ENCODE results near the gene TMEM120A. TPM values are rescaled to one million over a fixed set of nuclear protein-coding genes. Genes with fewer than 3 reads are reported as not detected.

TMEM120A gene
- polyA plus RNA-seq, 1 of the 3 experiments (the other 2 are of a cell fraction) = 59.8 TPM

DNA sequence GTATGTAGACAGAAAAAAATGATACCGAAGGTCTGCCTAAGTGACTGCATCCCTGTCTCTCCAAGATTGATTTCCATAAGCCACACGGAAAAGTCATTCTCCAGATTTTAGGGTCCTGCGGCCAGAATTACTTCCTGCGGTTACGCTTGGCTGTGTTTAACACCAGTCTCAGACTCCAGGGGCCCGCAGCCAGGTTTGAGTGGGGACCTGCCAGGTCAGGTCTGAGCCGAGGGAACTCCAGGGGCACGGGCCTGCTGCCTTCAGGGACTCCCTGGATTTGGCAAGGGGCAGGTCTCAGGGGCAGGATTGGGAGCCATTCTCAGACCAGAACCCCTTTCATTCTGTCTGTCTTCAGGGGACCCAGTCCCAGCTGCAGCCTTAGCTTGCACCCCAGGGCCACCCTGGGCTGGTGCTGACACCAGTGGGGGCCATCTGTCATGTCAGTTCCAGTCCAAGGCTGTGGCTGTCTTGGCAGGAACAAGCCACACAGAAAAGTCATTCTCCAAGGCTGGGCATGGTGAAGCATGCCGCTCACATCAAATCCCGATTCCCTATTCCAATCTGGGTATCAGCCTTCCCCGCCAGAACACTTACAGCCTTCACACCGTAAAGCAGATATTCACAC lies 39.0 kb downstream of the TMEM120A start:
- ChIA-PET CTCF (interaction anchor here (2.1 kb wide), 1 partner anchor 89 kb away, joined by 6 read pairs; no protein-coding TSS in a partner anchor), POLR2A (no interaction called here)
- peaks cover 0 to 5% of the 10 kb centered on the region in 2 experiments; a peak in 2 of 4 replicates for H3K4me1 ChIP-seq (ENCODE audit: control insufficient read depth in 1 of 2, insufficient read depth in 2 of 2, low read depth in 1 of 2, low read length in 1 of 2)
- H2AFZ ChIP-seq (ENCODE audit: low read depth) = no peak overlapping the region
- peaks cover 5% of the 10 kb centered on the region for H3F3A ChIP-seq (replicated peaks; ENCODE audit: insufficient read depth)
- peaks cover 9 to 20% of the 10 kb centered on the region in 2 experiments for H3K36me3 ChIP-seq (replicated peaks in 1 of 2; ENCODE audit: control insufficient read depth in 1 of 2, insufficient read depth in 2 of 2, low read length in 1 of 2)
- no peak overlapping the region for H3K4me2 ChIP-seq
- H3K9ac ChIP-seq = no peak overlapping the region
- no peaks in the 10 kb centered on the region for H3K27me3 ChIP-seq (ENCODE audit: insufficient read depth)
- no peak for DNase-seq
- TF ChIP-seq JUND (IDR thresholded peaks at IDR 0.05) = no peak
- TF ChIP-seq USF1 (IDR thresholded peaks at IDR 0.05; ENCODE audit: borderline replicate concordance, low read depth) = no peak
- no peak for TF ChIP-seq NRF1 (IDR thresholded peaks at IDR 0.05; ENCODE audit: low read depth, low read length)
- no peaks in the 10 kb centered on the region for H3K79me2 ChIP-seq (ENCODE audit: insufficient read depth)
- no peak overlapping the region for H3K4me3 ChIP-seq (ENCODE audit: low read depth in 2 of 2, low read length in 1 of 2)
- H3K27ac ChIP-seq (ENCODE audit: low read depth in 2 of 2, low read length in 1 of 2) = no peak overlapping the region
- WGBS (ENCODE audit: low lambda C conversion rate) = 94% methylated on average over 10 of the region's 12 CpGs
- H3K9me2 ChIP-seq = no peaks in the 10 kb centered on the region
- H3K9me3 ChIP-seq = no peaks in the 10 kb centered on the region
- H4K20me1 ChIP-seq (ENCODE audit: insufficient read depth) = peaks cover 8% of the 10 kb centered on the region; the same call in 1 of the 2 replicates

DNA sequence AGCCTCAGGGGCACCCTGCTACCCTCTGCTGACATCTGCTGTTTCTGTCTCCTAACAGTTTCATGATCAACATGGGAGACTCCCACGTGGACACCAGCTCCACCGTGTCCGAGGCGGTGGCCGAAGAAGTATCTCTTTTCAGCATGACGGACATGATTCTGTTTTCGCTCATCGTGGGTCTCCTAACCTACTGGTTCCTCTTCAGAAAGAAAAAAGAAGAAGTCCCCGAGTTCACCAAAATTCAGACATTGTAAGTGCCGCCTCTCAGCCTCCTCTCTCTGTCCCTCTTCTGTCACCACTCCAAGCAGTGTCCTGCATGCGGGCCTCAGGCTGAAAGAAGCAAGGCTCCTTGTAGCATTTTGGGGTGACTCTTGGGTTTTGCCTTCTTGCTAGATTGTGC lies 40.5 kb downstream of the TMEM120A start:
- H3K27ac ChIP-seq (ENCODE audit: low read depth in 2 of 2, low read length in 1 of 2) = no peak overlapping the region
- H3K4me1 ChIP-seq (ENCODE audit: control insufficient read depth in 1 of 2, insufficient read depth in 2 of 2, low read depth in 1 of 2, low read length in 1 of 2) = peaks cover 0 to 5% of the 10 kb centered on the region in 2 experiments; a peak in 2 of 4 replicates
- H2AFZ ChIP-seq (ENCODE audit: low read depth) = no peak overlapping the region
- peaks cover 13% of the 10 kb centered on the region; the same call in 1 of the 2 replicates for H4K20me1 ChIP-seq (ENCODE audit: insufficient read depth)
- H3K27me3 ChIP-seq (ENCODE audit: insufficient read depth) = no peaks in the 10 kb centered on the region
- WGBS (ENCODE audit: low lambda C conversion rate) = 97% methylated on average over 11 of the region's 11 CpGs
- peaks cover 4% of the 10 kb centered on the region for H3F3A ChIP-seq (replicated peaks; ENCODE audit: insufficient read depth)
- CTCF ChIA-PET = interaction anchor here (0.6 to 2.1 kb wide), 4 partner anchors 12 to 164 kb away, joined by 3 to 6 read pairs (median 3); no protein-coding TSS in a partner anchor
- H3K79me2 ChIP-seq (ENCODE audit: insufficient read depth) = 0 out of 2 replicates have a peak, but pooled peaks cover under 1% of the 10 kb centered on the region
- TF ChIP-seq, protein P1, sequence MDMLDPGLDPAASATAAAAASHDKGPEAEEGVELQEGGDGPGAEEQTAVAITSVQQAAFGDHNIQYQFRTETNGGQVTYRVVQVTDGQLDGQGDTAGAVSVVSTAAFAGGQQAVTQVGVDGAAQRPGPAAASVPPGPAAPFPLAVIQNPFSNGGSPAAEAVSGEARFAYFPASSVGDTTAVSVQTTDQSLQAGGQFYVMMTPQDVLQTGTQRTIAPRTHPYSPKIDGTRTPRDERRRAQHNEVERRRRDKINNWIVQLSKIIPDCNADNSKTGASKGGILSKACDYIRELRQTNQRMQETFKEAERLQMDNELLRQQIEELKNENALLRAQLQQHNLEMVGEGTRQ (IDR thresholded peaks at IDR 0.05; ENCODE audit: borderline replicate concordance, low read depth, low read length) = no peak
- TF ChIP-seq IRF3 (IDR thresholded peaks at IDR 0.05; ENCODE audit: low read depth, low read length) (no peak), EP300 (IDR thresholded peaks at IDR 0.05; ENCODE audit: borderline replicate concordance in 1 of 2, low read depth in 1 of 2, low read length in 1 of 2) (no peak)
- H3K9me2 ChIP-seq = no peaks in the 10 kb centered on the region
- H3K9me3 ChIP-seq = no peaks in the 10 kb centered on the region
- H3K4me2 ChIP-seq = no peak overlapping the region
- H3K4me3 ChIP-seq (ENCODE audit: low read depth in 2 of 2, low read length in 1 of 2) = no peak overlapping the region
- H3K9ac ChIP-seq = no peak overlapping the region
- DNase-seq = no peak
- POLR2A ChIA-PET = no interaction called here
- peaks cover 9 to 20% of the 10 kb centered on the region in 2 experiments for H3K36me3 ChIP-seq (replicated peaks in 1 of 2; ENCODE audit: control insufficient read depth in 1 of 2, insufficient read depth in 2 of 2, low read length in 1 of 2)

All from SK-N-SH (cell line).